Measurements from ENCODE around the gene SLC29A3. TPM values are rescaled to one million over a fixed set of nuclear protein-coding genes. Genes with fewer than 3 reads are reported as not detected.
A peak's percentile ranks its signal among the peaks of the same experiment; 100 is the strongest.

SLC29A3 gene
- total RNA-seq, 1 donor from 2014 or later: 11.4 TPM

GRCh38 chr10:71374481-71375233 lies 55.6 kb downstream of the SLC29A3 start:
- Mint-ChIP-seq H3K36me3 (no peaks in the 10 kb centered on the region), H3K9me3 (no peaks in the 10 kb centered on the region), H3K4me1 (peaks cover 5% of the 10 kb centered on the region), H3K27me3 (ENCODE audit: low read depth) (peaks cover 16% of the 10 kb centered on the region), H3K4me3 (no peak overlapping the region), H3K27ac (no peak overlapping the region)
- TF ChIP-seq CTCF (IDR thresholded peaks at IDR 0.05; ENCODE audit: unreplicated experiment): no peak
- DNase-seq (ENCODE audit: low spot score in 2 of 2, unreplicated experiment in 2 of 2): no peak

- Mint-ChIP-seq H3K9me3 (no peaks in the 10 kb centered on the region), H3K36me3 (no peaks in the 10 kb centered on the region), H3K27ac (no peak overlapping the region), H3K4me3 (peak overlapping the region; percentile 26), H3K27me3 (ENCODE audit: low read depth) (peaks cover 17% of the 10 kb centered on the region), H3K4me1 (peaks cover 5% of the 10 kb centered on the region)
- TF ChIP-seq CTCF (IDR thresholded peaks at IDR 0.05; ENCODE audit: unreplicated experiment): no peak
- DNase-seq (ENCODE audit: low spot score in 2 of 2, unreplicated experiment in 2 of 2): no peak
Measured at GRCh38 chr10:71375952-71376351, 56.9 kb downstream of the SLC29A3 start.

- no peak overlapping the region for H3K4me3 Mint-ChIP-seq
- TF ChIP-seq CTCF (IDR thresholded peaks at IDR 0.05; ENCODE audit: unreplicated experiment): no peak
- no peaks in the 10 kb centered on the region for H3K36me3 Mint-ChIP-seq
- no peaks in the 10 kb centered on the region for H3K9me3 Mint-ChIP-seq
- DNase-seq (ENCODE audit: low spot score in 2 of 2, unreplicated experiment in 2 of 2): no peak
- no peak overlapping the region for H3K27ac Mint-ChIP-seq
- H3K27me3 Mint-ChIP-seq (ENCODE audit: low read depth): peaks cover 4% of the 10 kb centered on the region
- H3K4me1 Mint-ChIP-seq: peaks cover 5% of the 10 kb centered on the region
Measured at GRCh38 chr10:71378336-71379117, 59.5 kb downstream of the SLC29A3 start.

GRCh38 chr10:71379118-71379766 lies 60.2 kb downstream of the SLC29A3 start:
- H3K36me3 Mint-ChIP-seq: no peaks in the 10 kb centered on the region
- H3K27me3 Mint-ChIP-seq (ENCODE audit: low read depth): peaks cover 3% of the 10 kb centered on the region
- TF ChIP-seq CTCF (IDR thresholded peaks at IDR 0.05; ENCODE audit: unreplicated experiment): no peak
- H3K4me1 Mint-ChIP-seq: peaks cover 5% of the 10 kb centered on the region
- DNase-seq (ENCODE audit: low spot score in 2 of 2, unreplicated experiment in 2 of 2): no peak
- H3K4me3 Mint-ChIP-seq: no peak overlapping the region
- no peak overlapping the region for H3K27ac Mint-ChIP-seq
- H3K9me3 Mint-ChIP-seq: no peaks in the 10 kb centered on the region

GRCh38 chr10:71380841-71381240 lies 61.8 kb downstream of the SLC29A3 start:
- Mint-ChIP-seq H3K27me3 (ENCODE audit: low read depth) (peaks cover 1% of the 10 kb centered on the region), H3K36me3 (no peaks in the 10 kb centered on the region), H3K27ac (no peak overlapping the region), H3K9me3 (no peaks in the 10 kb centered on the region), H3K4me1 (peaks cover 5% of the 10 kb centered on the region), H3K4me3 (no peak overlapping the region)
- TF ChIP-seq CTCF (IDR thresholded peaks at IDR 0.05; ENCODE audit: unreplicated experiment): no peak
- no peak for DNase-seq (ENCODE audit: low spot score in 2 of 2, unreplicated experiment in 2 of 2)

Measured in mesothelial cell of epicardium (in vitro differentiated cells).